C4-2B (cell line): Measurements from ENCODE around the gene PALLD.

Experiments
- H3K27ac ChIP-seq: fragments of 450-650 bp; 2 replicates; pipeline ENCODE4 v1.5.1; 2017
- CTCF ChIP-seq: fragments of 450-650 bp; conservative IDR thresholded peaks from 2 replicates; pipeline ENCODE4 v1.5.1; 2017; ENCODE audit warnings: mild to moderate bottlenecking
- ZFX ChIP-seq: fragments of 450-650 bp; IDR thresholded peaks from 2 replicates; pipeline ENCODE4 v1.6.1; 2017

PALLD gene

GRCh38 chr4:168914095-168914494, 417.2 kb downstream of the PALLD start:
- H3K27ac ChIP-seq: no peak overlapping the region
- TF ChIP-seq ZFX: no peak

GRCh38 chr4:168917138-168917779, 420.4 kb downstream of the PALLD start:
- TF ChIP-seq ZFX: no peak
- TF ChIP-seq CTCF: peak; percentile 73
- H3K27ac ChIP-seq: no peak overlapping the region

GRCh38 chr4:168919706-168920324, 423.0 kb downstream of the PALLD start:
- H3K27ac ChIP-seq: no peak overlapping the region; the same call in 1 of the 2 replicates
- TF ChIP-seq CTCF (no peak), ZFX (no peak)

GRCh38 chr4:168920441-168921065, 423.7 kb downstream of the PALLD start:
- no peak overlapping the region; the same call in 1 of the 2 replicates for H3K27ac ChIP-seq
- TF ChIP-seq ZFX: no peak
- TF ChIP-seq CTCF: no peak

- TF ChIP-seq CTCF: peak; percentile 88
- TF ChIP-seq ZFX: no peak
These were observed 426.8 kb downstream of the PALLD start for GRCh38 chr4:168923526-168924194.

GRCh38 chr4:168924667-168925066, 427.8 kb downstream of the PALLD start:
- no peak overlapping the region for H3K27ac ChIP-seq
- TF ChIP-seq ZFX (no peak), CTCF (no peak)

More at GRCh38 chr4:168923526-168924194, 426.8 kb downstream of the PALLD start:
- H3K27ac ChIP-seq: no peak overlapping the region

- H3K27ac ChIP-seq: no peak overlapping the region
- TF ChIP-seq CTCF (no peak), ZFX (no peak)
These were observed 429.1 kb downstream of the PALLD start for GRCh38 chr4:168925789-168926490.
